CD14-positive monocyte (primary cell): ENCODE data around the gene VTI1B. TPM values are rescaled to one million over a fixed set of nuclear protein-coding genes. Genes with fewer than 3 reads are reported as not detected.
"Not testable (repeated sequence)": the region's sequence is repeated elsewhere in the genome, so short reads cannot be mapped to it uniquely, and the experiment has no call there.

Source experiments
- DNase-seq, 3 donors: peaks; one replicate each; pipeline ENCODE4 v3.0.0-alpha.2; 2011 to 2022
- H2AFZ ChIP-seq: 2 replicates; pipeline ENCODE4 v1.6.0; 2012; ENCODE audit warnings: mild to moderate bottlenecking, low read depth, low read length, inconsistent platforms; ENCODE audit not compliant: insufficient read depth, poor library complexity, severe bottlenecking
- H3K27ac ChIP-seq, 2 donors: 1 replicate in 1 of 2; 2 replicates in 1 of 2; pipeline ENCODE4 v1.5.1; 2012 to 2013; ENCODE audit warnings: low read length in 2 of 2, control low read depth in 1 of 2, inconsistent platforms in 1 of 2, low read depth in 1 of 2, mild to moderate bottlenecking in 1 of 2
- H3K27me3 ChIP-seq, 2 donors: one replicate each; pipeline versions ENCODE4 v1.6.0 to v1.6.1; 2011 to 2013; ENCODE audit warnings: low read length in 2 of 2; ENCODE audit not compliant: control insufficient read depth in 2 of 2, insufficient read depth in 2 of 2
- H3K36me3 ChIP-seq, 2 donors: replicated peaks in 1 of 2; 1 replicate in 1 of 2; 2 replicates in 1 of 2; pipeline versions ENCODE4 v1.5.1 to v1.6.1; 2012 to 2013; ENCODE audit warnings: low read length in 2 of 2, control low read depth in 1 of 2, inconsistent platforms in 1 of 2, mild to moderate bottlenecking in 1 of 2; ENCODE audit not compliant: insufficient read depth in 2 of 2, control insufficient read depth in 1 of 2
- H3K4me1 ChIP-seq, 2 donors: 1 replicate in 1 of 2; 2 replicates in 1 of 2; pipeline versions ENCODE4 v1.5.1 to v1.6.1; 2012 to 2013; ENCODE audit warnings: low read length in 2 of 2, control low read depth in 1 of 2, inconsistent platforms in 1 of 2, mild to moderate bottlenecking in 1 of 2, moderate library complexity in 1 of 2; ENCODE audit not compliant: insufficient read depth in 2 of 2, control insufficient read depth in 1 of 2
- H3K4me2 ChIP-seq: replicated peaks from 2 replicates; pipeline ENCODE3; 2012; ENCODE audit warnings: low read length, moderate library complexity, mild to moderate bottlenecking; ENCODE audit not compliant: poor library complexity, severe bottlenecking; ENCODE audit errors: extremely low read depth
- H3K4me3 ChIP-seq, 3 experiments: fragments of 200-600 bp in 1 of 3; sonication (generic) in 1 of 3; replicated peaks in 1 of 3; 1 replicate in 2 of 3; 2 replicates in 1 of 3; pipeline ENCODE4 v1.5.1; 2011 to 2013; ENCODE audit warnings: low read length in 3 of 3, mild to moderate bottlenecking in 3 of 3, control low read depth in 2 of 3, low read depth in 2 of 3, inconsistent platforms in 1 of 3, moderate library complexity in 1 of 3
- H3K79me2 ChIP-seq: 2 replicates; pipeline ENCODE4 v1.6.0; 2012; ENCODE audit warnings: mild to moderate bottlenecking, control low read depth, inconsistent platforms, low read length, moderate library complexity; ENCODE audit not compliant: insufficient read depth
- H3K9ac ChIP-seq: 2 replicates; pipeline ENCODE4 v1.6.0; 2017; ENCODE audit warnings: low read length, mild to moderate bottlenecking; ENCODE audit not compliant: insufficient read depth, poor library complexity, severe bottlenecking
- H3K9me3 ChIP-seq, 2 donors: replicated peaks in 1 of 2; 1 replicate in 1 of 2; 2 replicates in 1 of 2; pipeline versions ENCODE4 v1.5.1 to v1.6.1; 2012 to 2013; ENCODE audit warnings: low read length in 2 of 2, control low read depth in 1 of 2; ENCODE audit not compliant: control insufficient read depth in 1 of 2, insufficient read depth in 1 of 2
- H4K20me1 ChIP-seq: 2 replicates; pipeline ENCODE4 v1.6.0; 2012; ENCODE audit warnings: mild to moderate bottlenecking, low read length, control low read depth, moderate library complexity; ENCODE audit not compliant: insufficient read depth
- H3K27ac Mint-ChIP-seq, 7 donors: one replicate each; pipeline ENCODE4 v1.8.0; 2020; ENCODE audit warnings: mild to moderate bottlenecking in 7 of 7, mixed read lengths in 7 of 7, moderate library complexity in 6 of 7, inconsistent platforms in 2 of 7
- H3K27me3 Mint-ChIP-seq, 3 donors: one replicate each; pipeline ENCODE4 v1.8.0; 2021 to 2022; ENCODE audit warnings: low read depth in 3 of 3, mild to moderate bottlenecking in 3 of 3, mixed read lengths in 3 of 3, moderate library complexity in 3 of 3, inconsistent platforms in 1 of 3
- H3K36me3 Mint-ChIP-seq, 2 donors: one replicate each; pipeline ENCODE4 v1.8.0; 2020; ENCODE audit warnings: mixed read lengths in 2 of 2, inconsistent platforms in 1 of 2, mild to moderate bottlenecking in 1 of 2
- H3K4me1 Mint-ChIP-seq: one replicate; pipeline ENCODE4 v1.8.0; 2020; ENCODE audit warnings: mild to moderate bottlenecking, mixed read lengths
- H3K4me3 Mint-ChIP-seq, 2 donors: one replicate each; pipeline ENCODE4 v1.8.0; 2020; ENCODE audit warnings: mild to moderate bottlenecking in 2 of 2, mixed read lengths in 2 of 2, moderate library complexity in 1 of 2
- H3K9me3 Mint-ChIP-seq, 7 donors: one replicate each; pipeline ENCODE4 v1.8.0; 2020 to 2022; ENCODE audit warnings: mixed read lengths in 7 of 7, mild to moderate bottlenecking in 6 of 7, moderate library complexity in 6 of 7, inconsistent platforms in 2 of 7
- WGBS: methylation state at CpG from one replicate; pipeline ENCODE4 v1.1.5; 2013; ENCODE audit warnings: missing lambda C conversion rate; ENCODE audit not compliant: insufficient coverage; 5-methylcytosine and 5-hydroxymethylcytosine counted together
- intact Hi-C, 2 donors: fragments of 100-400 bp; cut with micrococcal nuclease; formaldehyde crosslinking; loops; one replicate each; pipeline versions ENCODE4 v1.15.0 to v1.15.1; 2023
- polyA plus RNA-seq, 3 donors: library from polyadenylated mRNA; depleted of rRNA in 1 of 3; unstranded in 2 of 3; stranded (reverse) in 1 of 3; fragments of 300-500 nt in 2 of 3; fragments of >200 nt in 1 of 3; fragmentation: Illumina TruSeq in 2 of 3; gene quantifications; 1 replicate in 2 of 3; 2 replicates in 1 of 3; pipeline ENCODE4 v1.2.3, GENCODE V29; 2012 to 2021
- TF ChIP-seq, protein P1 (sequence below): fragments of 200-600 bp; IDR thresholded peaks from one replicate; pipeline ENCODE4 v1.8.0; 2022; ENCODE audit warnings: antibody characterized with exemption, mild to moderate bottlenecking

Gene VTI1B
- polyA plus RNA-seq, 3 donors, result 31.3 to 84.7 (median 84.5) TPM

GRCh38 chr14:67721875-67722274, 47.4 kb upstream of the VTI1B start:
- H2AFZ ChIP-seq, result no peak overlapping the region
- TF ChIP-seq, protein P1, sequence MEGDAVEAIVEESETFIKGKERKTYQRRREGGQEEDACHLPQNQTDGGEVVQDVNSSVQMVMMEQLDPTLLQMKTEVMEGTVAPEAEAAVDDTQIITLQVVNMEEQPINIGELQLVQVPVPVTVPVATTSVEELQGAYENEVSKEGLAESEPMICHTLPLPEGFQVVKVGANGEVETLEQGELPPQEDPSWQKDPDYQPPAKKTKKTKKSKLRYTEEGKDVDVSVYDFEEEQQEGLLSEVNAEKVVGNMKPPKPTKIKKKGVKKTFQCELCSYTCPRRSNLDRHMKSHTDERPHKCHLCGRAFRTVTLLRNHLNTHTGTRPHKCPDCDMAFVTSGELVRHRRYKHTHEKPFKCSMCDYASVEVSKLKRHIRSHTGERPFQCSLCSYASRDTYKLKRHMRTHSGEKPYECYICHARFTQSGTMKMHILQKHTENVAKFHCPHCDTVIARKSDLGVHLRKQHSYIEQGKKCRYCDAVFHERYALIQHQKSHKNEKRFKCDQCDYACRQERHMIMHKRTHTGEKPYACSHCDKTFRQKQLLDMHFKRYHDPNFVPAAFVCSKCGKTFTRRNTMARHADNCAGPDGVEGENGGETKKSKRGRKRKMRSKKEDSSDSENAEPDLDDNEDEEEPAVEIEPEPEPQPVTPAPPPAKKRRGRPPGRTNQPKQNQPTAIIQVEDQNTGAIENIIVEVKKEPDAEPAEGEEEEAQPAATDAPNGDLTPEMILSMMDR, result no peak
- no peaks in the 10 kb centered on the region for H3K36me3 ChIP-seq
- H3K4me1 ChIP-seq, result peaks cover 4 to 5% of the 10 kb centered on the region in 2 donors
- Mint-ChIP-seq H3K9me3 (peaks cover 0 to 15% (median 3%) of the 10 kb centered on the region in 7 donors), H3K27ac (no peak overlapping the region), H3K36me3 (no peaks in the 10 kb centered on the region), H3K27me3 (peaks cover 12 to 31% (median 14%) of the 10 kb centered on the region in 3 donors), H3K4me3 (no peak overlapping the region), H3K4me1 (peaks cover 10% of the 10 kb centered on the region)
- H3K79me2 ChIP-seq, result no peaks in the 10 kb centered on the region
- WGBS, result no CpG with 5 or more reads among the region's 5 CpGs
- H3K9me3 ChIP-seq, result peaks cover 0 to 3% of the 10 kb centered on the region in 2 donors
- intact Hi-C loops, result no loop called here
- H3K4me3 ChIP-seq, result no peak overlapping the region
- no peak for DNase-seq
- no peak overlapping the region for H3K4me2 ChIP-seq
- H3K9ac ChIP-seq, result no peak overlapping the region
- peaks cover 10 to 18% of the 10 kb centered on the region in 2 donors for H3K27me3 ChIP-seq
- H4K20me1 ChIP-seq, result no peaks in the 10 kb centered on the region
- H3K27ac ChIP-seq, result no peak overlapping the region

- Histone ChIP-seq H3K27ac (no peak overlapping the region), H3K4me3 (no peak overlapping the region), H3K9me3 (peaks cover 0 to 3% of the 10 kb centered on the region in 2 donors), H2AFZ (no peak overlapping the region), H3K27me3 (peaks cover 10 to 18% of the 10 kb centered on the region in 2 donors), H3K9ac (no peak overlapping the region), H3K79me2 (no peaks in the 10 kb centered on the region), H4K20me1 (no peaks in the 10 kb centered on the region), H3K36me3 (no peaks in the 10 kb centered on the region), H3K4me2 (no peak overlapping the region), H3K4me1 (peaks cover 4 to 5% of the 10 kb centered on the region in 2 donors)
- Mint-ChIP-seq H3K36me3 (no peaks in the 10 kb centered on the region), H3K27ac (no peak overlapping the region), H3K4me1 (peaks cover 10% of the 10 kb centered on the region), H3K4me3 (no peak overlapping the region), H3K27me3 (peaks cover 12 to 28% (median 12%) of the 10 kb centered on the region in 3 donors), H3K9me3 (peaks cover 0 to 13% (median 3%) of the 10 kb centered on the region in 7 donors)
- DNase-seq, result no peak
- TF ChIP-seq, protein P1, result no peak
- intact Hi-C loops, result no loop called here
- WGBS, result no CpG with 5 or more reads among the region's 2 CpGs
These were observed 45.4 kb upstream of the VTI1B start for GRCh38 chr14:67719866-67720265.

DNA sequence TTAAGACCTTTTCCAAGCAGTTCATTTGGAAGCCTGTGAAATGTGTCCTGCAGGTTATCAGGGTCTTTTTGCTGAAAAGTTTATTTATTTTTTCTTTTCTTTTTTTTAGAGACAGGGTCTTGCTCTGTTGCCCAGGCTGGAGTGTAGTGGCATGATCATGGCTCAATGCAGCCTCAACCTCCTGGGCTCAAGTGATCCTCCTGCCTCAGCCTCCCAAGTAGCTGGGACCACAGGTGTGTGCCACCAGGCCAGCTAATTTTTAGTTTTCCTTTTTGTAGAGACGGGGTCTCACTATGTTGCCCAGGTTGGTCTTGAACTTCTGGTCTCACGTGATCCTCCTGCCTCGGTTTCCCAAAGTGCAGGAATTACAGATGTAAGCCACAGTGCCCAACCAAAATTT, 45.0 kb upstream of the VTI1B start:
- H3K27me3 Mint-ChIP-seq, result peaks cover 10 to 28% (median 12%) of the 10 kb centered on the region in 3 donors
- H3K4me1 ChIP-seq, intact Hi-C loops: not testable (repeated sequence)

More for the DNA sequence above, 45.0 kb upstream of the VTI1B start:
- peaks cover 8 to 18% of the 10 kb centered on the region in 2 donors for H3K27me3 ChIP-seq
- 100% methylated on average over 1 of the region's 3 CpGs for WGBS
- H3K4me3 ChIP-seq, H3K4me2 ChIP-seq, DNase-seq, H3K9me3 ChIP-seq, H3K79me2 ChIP-seq, H3K4me3 Mint-ChIP-seq, H3K36me3 ChIP-seq, H3K9ac ChIP-seq, H4K20me1 ChIP-seq, H2AFZ ChIP-seq, H3K27ac ChIP-seq, H3K36me3 Mint-ChIP-seq, H3K27ac Mint-ChIP-seq: not testable (repeated sequence)
- peaks cover 0 to 12% (median 3%) of the 10 kb centered on the region in 7 donors for H3K9me3 Mint-ChIP-seq
- peaks cover 10% of the 10 kb centered on the region for H3K4me1 Mint-ChIP-seq
